GM12878 (cell line): Measurements from ENCODE around the gene SLC25A11. TPM values are rescaled to one million over a fixed set of nuclear protein-coding genes. Genes with fewer than 3 reads are reported as not detected.

ENCODE experiments used
- ATAC-seq: fragments of 200-7000 bp; cut with Tn5 transposase; 3 replicates; pipeline ENCODE4 v1.9.1; 2020; ENCODE audit warnings: mild to moderate bottlenecking, moderate library complexity
- BruUV-seq: library from RNA; stranded (reverse); fragments of 400-500 nt; replicated peaks from 2 replicates; lab custom pipeline; 2021; lab: Mats Ljungman, UMichigan
- CTCF ChIA-PET: fragments of 300-600 bp; sonication (Branson Sonifier 250); formaldehyde crosslinking; extraction: SDS; loops from one replicate; lab custom pipeline; 2021; ENCODE audit warnings: inconsistent platforms; lab: Yijun Ruan, JAX
- POLR2A ChIA-PET: fragments of 350-600 bp; formaldehyde crosslinking; extraction: SDS; loops from one replicate; lab custom pipeline; 2021; ENCODE audit warnings: inconsistent platforms; lab: Charles Lee
- RAD21 ChIA-PET: fragments of 300-600 bp; sonication (Branson Sonifier 250); formaldehyde crosslinking; loops from one replicate; lab custom pipeline; 2023; ENCODE audit warnings: antibody characterized with exemption; ENCODE audit not compliant: unreplicated experiment; lab: Charles Lee
- SMC1A ChIA-PET: fragments of 300-600 bp; sonication (Branson Sonifier 250); formaldehyde crosslinking; loops from one replicate; lab custom pipeline; 2023; ENCODE audit not compliant: unreplicated experiment, uncharacterized antibody; lab: Charles Lee
- DNase-seq: peaks from one replicate; pipeline ENCODE4 v3.0.0-alpha.2; 2011; ENCODE audit warnings: low read depth, low spot score
- FAIRE-seq: peaks from 3 replicates; lab custom pipeline; 2011; peaks lifted over from hg19 to GRCh38; lab: Jason Lieb, UNC
- H2AFZ ChIP-seq: 2 replicates; pipeline ENCODE4 v1.6.0; 2011; ENCODE audit warnings: low read depth, low read length, control low read depth; ENCODE audit not compliant: control insufficient read depth
- H3K27ac ChIP-seq: 2 replicates; pipeline ENCODE4 v1.5.1; 2011; ENCODE audit warnings: control low read depth; ENCODE audit not compliant: control insufficient read depth, insufficient read depth
- H3K27me3 ChIP-seq, 2 experiments: replicated peaks in 1 of 2; 2 replicates each; pipeline versions ENCODE4 v1.6.0 to v1.6.1; 2011; ENCODE audit warnings: low read length in 1 of 2; ENCODE audit not compliant: control insufficient read depth in 2 of 2, insufficient read depth in 2 of 2
- H3K36me3 ChIP-seq, 2 experiments: 2 replicates each; pipeline ENCODE4 v1.5.1; 2011; ENCODE audit warnings: low read length in 1 of 2; ENCODE audit not compliant: control insufficient read depth in 2 of 2, insufficient read depth in 2 of 2
- H3K4me1 ChIP-seq: 2 replicates; pipeline ENCODE4 v1.6.1; 2011; ENCODE audit warnings: mild to moderate bottlenecking, low read length, moderate library complexity, mixed read lengths; ENCODE audit not compliant: control insufficient read depth, insufficient read depth
- H3K4me2 ChIP-seq: 2 replicates; pipeline ENCODE4 v1.6.0; 2011; ENCODE audit warnings: control low read depth; ENCODE audit not compliant: control insufficient read depth, insufficient read depth
- H3K4me3 ChIP-seq: fragments of 200-600 bp; sonication (generic); 2 replicates; pipeline ENCODE4 v1.5.1; 2016
- H3K79me2 ChIP-seq: 2 replicates; pipeline ENCODE4 v1.6.0; 2011; ENCODE audit warnings: low read length; ENCODE audit not compliant: control insufficient read depth, insufficient read depth
- H3K9ac ChIP-seq: 2 replicates; pipeline ENCODE4 v1.8.0; 2011; ENCODE audit warnings: low read length, control low read depth, mixed read lengths; ENCODE audit not compliant: control insufficient read depth, insufficient read depth
- H3K9me3 ChIP-seq: replicated peaks from 3 replicates; pipeline ENCODE4 v1.5.1; 2011; ENCODE audit warnings: mild to moderate bottlenecking, low read length; ENCODE audit not compliant: control insufficient read depth, insufficient read depth
- H4K20me1 ChIP-seq: 2 replicates; pipeline ENCODE4 v1.6.0; 2011; ENCODE audit not compliant: control insufficient read depth, insufficient read depth
- CBFB ChIP-seq: IDR thresholded peaks from 2 replicates; pipeline ENCODE4 v1.6.1; 2016; ENCODE audit warnings: antibody characterized with exemption, low read depth
- HDGF ChIP-seq: fragments of 450-650 bp; IDR thresholded peaks from 2 replicates; pipeline ENCODE4 v1.6.1; 2016; ENCODE audit warnings: antibody characterized with exemption
- WGBS: methylation state at CpG from one replicate; pipeline ENCODE4 v1.1.6; 2016; ENCODE audit warnings: low lambda C conversion rate; ENCODE audit not compliant: insufficient replicate concordance, insufficient coverage; ENCODE audit errors: missing lambda C conversion rate; 5-methylcytosine and 5-hydroxymethylcytosine counted together
- in situ Hi-C: fragments of 300-500 bp; cut with MboI; formaldehyde crosslinking; loops from 9 replicates; pipeline ENCODE4 v1.14.3; 2018; ENCODE audit warnings: mixed read lengths
- intact Hi-C: fragments of 100-400 bp; cut with micrococcal nuclease; formaldehyde crosslinking; loops from one replicate; pipeline ENCODE4 v1.14.2; 2022; ENCODE audit not compliant: unreplicated experiment
- polyA plus RNA-seq, 11 experiments: library from polyadenylated mRNA; depleted of rRNA in 4 of 11; unstranded in 6 of 11; stranded (reverse) in 5 of 11; fragments of >200 nt; fragmentation: Nextera tagmentation in 4 of 11; fragmentation: Illumina TruSeq in 1 of 11; extraction: Ambion mirVana in 4 of 11; extraction: Trizol in 1 of 11; gene quantifications; 1 replicate in 1 of 11; 2 replicates in 10 of 11; pipeline versions ENCODE4 v1.2.1 to v1.2.3, GENCODE V29; 2011 to 2016; ENCODE audit warnings: inconsistent platforms in 2 of 11, missing spikeins in 2 of 11, low read depth in 1 of 11
- total RNA-seq, 4 experiments: library from RNA; depleted of rRNA in 3 of 4; stranded (reverse); fragments of >200 nt in 3 of 4; fragmentation: Illumina TruSeq in 1 of 4; extraction: Trizol in 1 of 4; gene quantifications; 2 replicates each; pipeline versions ENCODE4 v1.2.1 to v1.2.3, GENCODE V29; 2013 to 2021
- TF ChIP-seq, protein P1 (sequence below): fragments of 450-650 bp; IDR thresholded peaks from 2 replicates; pipeline ENCODE4 v1.6.1; 2017; ENCODE audit warnings: mild to moderate bottlenecking, moderate library complexity
- TF ChIP-seq, protein P2 (sequence below): IDR thresholded peaks from 2 replicates; pipeline ENCODE4 v1.6.1; 2011; ENCODE audit warnings: borderline replicate concordance, low read depth, mild to moderate bottlenecking, moderate library complexity, mixed read lengths, low read length; ENCODE audit not compliant: insufficient read depth; ENCODE audit errors: extremely low read length

SLC25A11 gene
- total and polyA plus RNA-seq, 10 of the 15 experiments (the other 5 are each of a cell fraction or from before 2014, with no cell fraction given), result 5.8 to 142 (median 65.0) TPM

DNA sequence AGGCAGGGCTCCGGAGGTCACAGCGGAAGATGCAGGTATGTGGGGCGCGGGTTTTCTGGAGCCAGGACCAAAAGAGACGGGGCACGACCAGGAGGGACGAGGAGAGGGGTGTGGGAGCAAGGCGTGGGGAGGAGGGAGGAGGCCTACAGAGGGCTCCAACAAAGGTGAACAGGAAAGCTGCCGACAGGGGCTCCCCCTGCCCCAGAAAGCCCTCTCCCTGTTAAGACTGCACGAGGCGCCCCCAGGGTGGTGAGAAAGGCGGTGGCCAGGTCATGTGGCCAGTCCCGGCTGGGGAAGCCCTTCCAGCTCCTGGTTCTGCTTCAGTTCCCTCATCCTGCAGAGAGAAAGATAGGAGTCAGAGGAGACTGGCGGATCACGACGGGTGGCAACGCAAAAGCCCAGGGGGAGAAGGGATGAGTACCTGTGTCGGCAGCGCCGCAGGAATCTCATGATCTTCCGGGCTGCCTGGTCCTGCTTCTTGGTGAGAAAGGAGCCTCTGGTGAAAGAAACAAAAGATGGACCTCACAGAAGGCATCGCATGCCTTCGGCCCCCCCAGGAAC is 28.7 kb upstream of the SLC25A11 start:
- 62% methylated on average over 17 of the region's 23 CpGs for WGBS
- no TSS peak for BruUV-seq
- Histone ChIP-seq H3K36me3 (peaks cover 11 to 16% of the 10 kb centered on the region in 2 experiments; a peak in 3 of 4 replicates), H3K79me2 (peaks cover 29% of the 10 kb centered on the region), H2AFZ (peak overlapping the region; percentile 82), H3K4me3 (peak overlapping the region; percentile 89), H3K9me3 (no peaks in the 10 kb centered on the region), H3K27me3 (no peaks in the 10 kb centered on the region), H3K9ac (peak overlapping the region; percentile 98), H3K27ac (peak overlapping the region; percentile 100), H3K4me1 (peaks cover 14% of the 10 kb centered on the region), H3K4me2 (peak overlapping the region; percentile 99), H4K20me1 (no peaks in the 10 kb centered on the region)
- no peak for ATAC-seq
- in situ Hi-C loops, result no loop called here
- intact Hi-C loops, result loop anchor here (5.0 kb wide), 1 partner anchor 94 kb away; no protein-coding TSS in a partner anchor
- POLR2A ChIA-PET, result interaction anchor here (1.0 to 8.5 kb wide), 7 partner anchors 9 to 36 kb away, joined by 3 to 272 read pairs (median 8); partner anchors contain the start of genes CAMTA2, ENO3, INCA1 and KIF1C
- RAD21 ChIA-PET, result interaction anchor here (1.3 to 6.4 kb wide), 3 partner anchors 19 to 63 kb away, joined by 3 to 73 read pairs (median 13); partner anchors contain the start of genes CAMTA2, ENO3 and PFN1
- DNase-seq, result no peak
- no peak for FAIRE-seq
- SMC1A ChIA-PET, result interaction anchor here (1.8 to 4.3 kb wide), 4 partner anchors 12 to 59 kb away, joined by 4 to 50 read pairs (median 28); partner anchors contain the start of genes PFN1, RNF167 and SLC25A11
- CTCF ChIA-PET, result interaction anchor here (3.6 kb wide), 2 partner anchors 17 to 94 kb away, joined by 18 to 23 read pairs; partner anchors contain the start of gene ENO3
- TF ChIP-seq, protein P1, sequence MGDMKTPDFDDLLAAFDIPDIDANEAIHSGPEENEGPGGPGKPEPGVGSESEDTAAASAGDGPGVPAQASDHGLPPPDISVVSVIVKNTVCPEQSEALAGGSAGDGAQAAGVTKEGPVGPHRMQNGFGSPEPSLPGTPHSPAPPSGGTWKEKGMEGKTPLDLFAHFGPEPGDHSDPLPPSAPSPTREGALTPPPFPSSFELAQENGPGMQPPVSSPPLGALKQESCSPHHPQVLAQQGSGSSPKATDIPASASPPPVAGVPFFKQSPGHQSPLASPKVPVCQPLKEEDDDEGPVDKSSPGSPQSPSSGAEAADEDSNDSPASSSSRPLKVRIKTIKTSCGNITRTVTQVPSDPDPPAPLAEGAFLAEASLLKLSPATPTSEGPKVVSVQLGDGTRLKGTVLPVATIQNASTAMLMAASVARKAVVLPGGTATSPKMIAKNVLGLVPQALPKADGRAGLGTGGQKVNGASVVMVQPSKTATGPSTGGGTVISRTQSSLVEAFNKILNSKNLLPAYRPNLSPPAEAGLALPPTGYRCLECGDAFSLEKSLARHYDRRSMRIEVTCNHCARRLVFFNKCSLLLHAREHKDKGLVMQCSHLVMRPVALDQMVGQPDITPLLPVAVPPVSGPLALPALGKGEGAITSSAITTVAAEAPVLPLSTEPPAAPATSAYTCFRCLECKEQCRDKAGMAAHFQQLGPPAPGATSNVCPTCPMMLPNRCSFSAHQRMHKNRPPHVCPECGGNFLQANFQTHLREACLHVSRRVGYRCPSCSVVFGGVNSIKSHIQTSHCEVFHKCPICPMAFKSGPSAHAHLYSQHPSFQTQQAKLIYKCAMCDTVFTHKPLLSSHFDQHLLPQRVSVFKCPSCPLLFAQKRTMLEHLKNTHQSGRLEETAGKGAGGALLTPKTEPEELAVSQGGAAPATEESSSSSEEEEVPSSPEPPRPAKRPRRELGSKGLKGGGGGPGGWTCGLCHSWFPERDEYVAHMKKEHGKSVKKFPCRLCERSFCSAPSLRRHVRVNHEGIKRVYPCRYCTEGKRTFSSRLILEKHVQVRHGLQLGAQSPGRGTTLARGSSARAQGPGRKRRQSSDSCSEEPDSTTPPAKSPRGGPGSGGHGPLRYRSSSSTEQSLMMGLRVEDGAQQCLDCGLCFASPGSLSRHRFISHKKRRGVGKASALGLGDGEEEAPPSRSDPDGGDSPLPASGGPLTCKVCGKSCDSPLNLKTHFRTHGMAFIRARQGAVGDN, result peak; percentile 5; the same call in 1 of the 2 replicates
- TF ChIP-seq, protein P2, sequence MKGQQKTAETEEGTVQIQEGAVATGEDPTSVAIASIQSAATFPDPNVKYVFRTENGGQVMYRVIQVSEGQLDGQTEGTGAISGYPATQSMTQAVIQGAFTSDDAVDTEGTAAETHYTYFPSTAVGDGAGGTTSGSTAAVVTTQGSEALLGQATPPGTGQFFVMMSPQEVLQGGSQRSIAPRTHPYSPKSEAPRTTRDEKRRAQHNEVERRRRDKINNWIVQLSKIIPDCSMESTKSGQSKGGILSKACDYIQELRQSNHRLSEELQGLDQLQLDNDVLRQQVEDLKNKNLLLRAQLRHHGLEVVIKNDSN, result no peak
- TF ChIP-seq CBFB (no peak), HDGF (peak; percentile 11; the same call in 1 of the 2 replicates)
- TF ChIP-seq, all 136 proteins: peak for 2
